GM19099 (cell line): ENCODE results near the gene UBA3.

ENCODE experiments used
- POLR2A ChIP-seq: IDR thresholded peaks from 3 replicates; pipeline ENCODE4 v1.6.1; 2011; ENCODE audit warnings: low read depth; ENCODE audit not compliant: insufficient read length; ENCODE audit errors: extremely low read depth

The UBA3 gene

DNA sequence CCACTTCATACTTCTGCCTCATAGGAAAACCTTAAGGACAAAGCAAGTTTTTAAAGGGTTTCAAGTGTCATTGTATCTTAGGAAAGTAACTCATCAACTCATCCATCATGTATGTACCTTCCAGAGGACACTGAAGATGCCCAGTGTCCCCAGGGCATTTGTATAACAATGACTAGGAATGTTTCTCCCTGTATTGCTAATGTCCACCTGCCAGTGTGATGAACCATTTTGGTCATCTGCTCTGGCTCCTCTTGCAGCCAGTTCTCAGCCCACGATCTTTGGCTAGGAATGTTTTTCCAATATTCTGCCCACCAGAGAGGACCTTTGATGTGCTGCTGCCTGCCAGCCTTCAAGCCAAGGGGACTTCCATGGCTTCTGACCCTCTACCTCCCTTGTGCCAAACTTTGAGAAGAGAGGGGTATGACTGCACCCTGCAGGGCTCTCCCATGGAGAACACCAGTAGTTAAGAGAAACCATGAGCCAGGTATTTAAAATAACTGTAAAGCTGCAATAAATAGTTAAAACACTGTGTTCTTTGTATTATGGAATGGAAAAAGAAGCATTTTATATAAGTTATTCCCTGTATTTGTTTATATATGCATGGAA is 30.9 kb upstream of the UBA3 start:
- no peak for TF ChIP-seq POLR2A

GRCh38 chr3:69108811-69109210 is 28.6 kb upstream of the UBA3 start:
- TF ChIP-seq POLR2A, result no peak

- TF ChIP-seq POLR2A, result no peak
Measured at GRCh38 chr3:69107841-69108240, 27.7 kb upstream of the UBA3 start.

DNA sequence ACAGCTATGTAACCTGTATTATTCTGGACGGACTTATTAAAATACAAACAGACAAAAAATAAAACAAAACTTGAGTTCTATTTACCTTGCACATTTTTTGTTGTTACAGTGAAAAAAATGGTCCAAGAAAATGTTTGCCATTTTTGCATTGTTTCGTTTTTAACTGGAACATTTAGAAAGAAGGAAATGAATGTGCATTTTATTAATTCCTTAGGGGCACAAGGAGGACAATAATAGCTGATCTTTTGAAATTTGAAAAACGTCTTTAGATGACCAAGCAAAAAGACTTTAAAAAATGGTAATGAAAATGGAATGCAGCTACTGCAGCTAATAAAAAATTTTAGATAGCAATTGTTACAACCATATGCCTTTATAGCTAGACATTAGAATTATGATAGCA is 25.2 kb upstream of the UBA3 start:
- no peak for TF ChIP-seq POLR2A

DNA sequence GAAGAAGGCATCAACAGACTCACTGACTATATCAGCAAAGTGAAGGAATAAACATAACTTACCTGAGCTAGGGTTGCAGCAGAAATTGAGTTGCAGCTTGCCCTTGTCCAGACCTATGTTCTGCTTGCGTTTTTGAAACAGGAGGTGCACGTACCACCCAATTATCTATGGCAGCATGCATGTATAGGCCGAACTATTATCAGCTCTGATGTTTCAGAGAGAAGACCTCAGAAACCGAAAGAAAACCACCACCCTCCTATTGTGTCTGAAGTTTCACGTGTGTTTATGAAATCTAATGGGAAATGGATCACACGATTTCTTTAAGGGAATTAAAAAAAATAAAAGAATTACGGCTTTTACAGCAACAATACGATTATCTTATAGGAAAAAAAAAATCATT is 24.4 kb upstream of the UBA3 start:
- no peak for TF ChIP-seq POLR2A

GRCh38 chr3:69103123-69103522 is 23.0 kb upstream of the UBA3 start:
- TF ChIP-seq POLR2A, result no peak

- no peak for TF ChIP-seq POLR2A
Measured at GRCh38 chr3:69102384-69102783, 22.2 kb upstream of the UBA3 start.

DNA sequence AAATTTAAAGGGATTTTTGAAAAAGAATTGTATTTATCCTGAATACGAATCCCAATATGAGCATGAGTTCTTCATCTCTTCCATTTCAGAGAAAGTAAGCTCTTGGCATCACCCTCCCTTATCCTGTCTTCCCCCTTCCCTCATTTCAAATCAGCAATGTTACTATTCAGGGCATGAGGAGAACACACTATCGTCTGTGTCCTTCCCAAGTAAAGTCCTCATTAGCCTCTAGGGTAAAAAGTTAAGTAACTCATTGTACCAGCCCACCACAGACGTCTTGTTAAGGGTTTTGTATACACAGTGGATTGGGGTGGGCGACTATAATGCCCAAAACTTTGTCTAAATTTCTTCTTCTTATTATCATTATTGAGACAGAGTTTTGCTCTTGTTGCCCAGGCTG is 19.4 kb upstream of the UBA3 start:
- no peak for TF ChIP-seq POLR2A

DNA sequence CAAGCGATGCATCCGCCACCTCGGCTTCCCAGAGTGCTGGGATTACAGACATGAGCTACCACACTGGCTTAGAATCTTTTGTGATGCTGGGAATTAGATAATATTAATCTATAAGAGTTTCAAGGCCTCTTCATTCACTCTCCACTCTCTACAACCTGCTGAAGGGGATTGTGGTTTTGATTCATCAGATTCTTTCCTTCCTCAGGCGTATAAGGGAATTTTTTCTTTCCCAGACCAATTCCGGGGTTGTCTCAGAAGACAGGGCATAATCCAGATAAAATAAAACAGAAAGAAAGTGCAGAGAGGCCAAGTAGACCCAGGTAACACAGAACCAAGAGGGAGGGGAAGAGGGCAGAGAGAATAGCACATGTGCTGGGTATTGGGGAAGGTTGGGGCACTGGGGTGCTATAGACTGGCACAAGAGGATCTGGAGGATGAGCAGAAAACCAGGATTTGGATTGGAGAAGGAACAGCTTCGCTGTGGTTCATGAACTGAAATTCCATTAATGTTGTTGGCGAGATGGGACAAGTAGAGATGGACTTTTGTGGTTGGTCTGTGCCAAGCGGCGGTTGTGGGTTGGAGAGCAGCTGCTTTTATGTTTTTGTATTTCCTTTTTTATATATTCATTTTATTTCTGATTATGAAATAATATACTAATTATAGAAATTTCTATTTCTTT is 17.4 kb upstream of the UBA3 start:
- TF ChIP-seq POLR2A, result no peak

DNA sequence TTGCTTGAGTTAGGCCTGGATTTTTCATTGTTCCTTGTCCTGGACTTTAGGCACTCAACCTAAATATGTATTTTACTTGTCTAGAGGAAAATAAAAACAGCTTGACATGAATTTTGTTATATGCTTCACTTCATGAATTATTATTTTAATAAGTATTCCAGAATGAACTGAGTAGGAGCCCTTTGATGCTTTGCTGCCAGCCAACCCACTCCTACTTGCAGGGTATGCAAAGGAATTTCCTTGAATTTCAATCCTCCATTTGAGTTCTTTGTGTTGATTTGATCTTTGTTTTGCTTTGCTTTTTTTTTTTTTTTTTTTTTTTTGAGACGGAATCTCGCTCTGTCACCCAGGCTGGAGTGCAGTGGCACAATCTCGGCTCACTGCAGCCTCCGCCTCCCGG is 16.1 kb upstream of the UBA3 start:
- no peak for TF ChIP-seq POLR2A

GRCh38 chr3:69095636-69096035 is 15.5 kb upstream of the UBA3 start:
- no peak for TF ChIP-seq POLR2A

- no peak for TF ChIP-seq POLR2A
Measured at GRCh38 chr3:69094467-69095205, 14.5 kb upstream of the UBA3 start.

- TF ChIP-seq POLR2A, result no peak
Measured at GRCh38 chr3:69092030-69092516, 11.9 kb upstream of the UBA3 start.

GRCh38 chr3:69091389-69092029 is 11.3 kb upstream of the UBA3 start:
- no peak for TF ChIP-seq POLR2A

DNA sequence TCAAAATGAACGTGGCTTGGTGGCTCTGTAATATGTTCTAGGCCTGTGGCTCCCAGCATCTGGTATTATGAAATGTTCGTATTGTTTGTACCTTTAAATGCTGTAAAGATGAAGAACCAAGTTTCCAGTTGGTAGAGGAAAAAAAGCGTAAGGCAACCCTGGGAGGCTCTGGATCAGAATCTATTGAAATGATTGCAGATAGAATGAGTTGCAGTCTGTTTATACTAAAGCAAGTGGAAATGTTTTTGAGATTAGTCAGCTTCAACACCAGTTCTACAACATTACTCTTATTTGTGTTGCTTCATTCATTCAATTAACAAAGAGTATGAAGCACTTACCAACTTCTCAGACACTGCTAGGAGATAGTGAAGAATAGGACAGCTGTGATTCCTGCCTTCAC is 9.9 kb upstream of the UBA3 start:
- TF ChIP-seq POLR2A, result no peak

- no peak for TF ChIP-seq POLR2A
Measured at GRCh38 chr3:69088063-69088462, 7.9 kb upstream of the UBA3 start.

DNA sequence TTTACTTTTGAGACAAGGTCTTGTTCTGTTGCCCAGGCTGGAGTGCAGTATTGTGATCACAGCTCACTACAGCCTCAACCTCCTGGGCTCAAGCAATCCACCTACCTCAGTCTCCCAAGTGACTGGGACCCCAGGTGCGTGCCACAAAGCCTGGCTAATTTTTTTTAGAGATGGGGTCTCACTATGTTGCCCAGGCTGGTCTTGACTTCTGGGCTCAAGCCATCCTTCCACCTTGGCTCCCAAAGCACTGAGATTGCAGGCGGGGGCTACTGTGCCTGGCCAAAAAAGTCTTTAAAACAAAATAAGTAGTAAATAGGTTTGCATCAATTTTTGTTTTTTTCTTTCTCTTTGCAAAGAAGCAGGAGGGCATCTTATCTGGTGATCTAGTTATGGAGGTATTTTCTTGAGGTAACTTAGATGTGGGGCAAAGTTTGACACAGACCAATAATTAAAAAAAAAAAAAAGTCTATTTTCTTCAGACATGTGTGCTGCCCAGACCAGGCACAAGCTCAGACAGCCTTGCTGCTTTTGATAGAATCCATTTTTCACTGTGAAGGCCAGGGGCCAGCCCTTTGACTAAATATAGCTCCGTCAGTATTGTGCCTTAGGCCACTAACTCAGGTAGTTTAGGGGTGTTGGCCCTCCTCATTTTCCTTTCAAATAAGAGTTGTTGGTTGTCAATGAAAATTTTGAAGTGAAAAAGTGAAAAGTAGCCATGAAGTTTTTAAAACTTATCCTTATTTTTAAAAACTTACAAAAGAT is 7.0 kb upstream of the UBA3 start:
- no peak for TF ChIP-seq POLR2A
